Gastrocnemius medialis (tissue), 4 donors: ENCODE results near the gene DTNA. TPM values are rescaled to one million over a fixed set of nuclear protein-coding genes. Genes with fewer than 3 reads are reported as not detected.
A peak's percentile ranks its signal among the peaks of the same experiment; 100 is the strongest.

Experiments used
- ATAC-seq, 2 donors: fragments of 150-250 bp; one replicate each; pipeline ENCODE4 v1.9.1; 2016
- DNase-seq, 2 donors: peaks; one replicate each; pipeline ENCODE4 v3.0.0-alpha.2; 2019
- H3K27ac ChIP-seq, 4 donors: fragments of 200-600 bp; sonication (generic); 1 replicate in 1 of 4; 2 replicates in 3 of 4; pipeline ENCODE4 v1.5.1; 2016 to 2018; ENCODE audit warnings: mild to moderate bottlenecking in 2 of 4, moderate library complexity in 1 of 4
- H3K27me3 ChIP-seq, 3 donors: fragments of 200-600 bp; sonication (generic) in 2 of 3; 1 replicate in 1 of 3; 2 replicates in 2 of 3; pipeline versions ENCODE4 v1.5.1 to v1.6.0; 2016 to 2019; ENCODE audit warnings: mild to moderate bottlenecking in 1 of 3, moderate library complexity in 1 of 3
- H3K36me3 ChIP-seq, 2 donors: fragments of 200-600 bp; sonication (generic) in 1 of 2; one replicate each; pipeline ENCODE4 v1.5.1; 2017 to 2018
- H3K4me1 ChIP-seq, 2 donors: fragments of 200-600 bp; sonication (generic) in 1 of 2; one replicate each; pipeline ENCODE4 v1.5.1; 2016 to 2017; ENCODE audit warnings: mild to moderate bottlenecking in 2 of 2
- H3K4me3 ChIP-seq, 4 donors: fragments of 200-600 bp; sonication (generic) in 3 of 4; 1 replicate in 1 of 4; 2 replicates in 3 of 4; pipeline ENCODE4 v1.5.1; 2016 to 2019; ENCODE audit warnings: mild to moderate bottlenecking in 2 of 4
- H3K9me3 ChIP-seq, 3 donors: fragments of 200-600 bp; sonication (generic) in 2 of 3; 1 replicate in 1 of 3; 2 replicates in 2 of 3; pipeline ENCODE4 v1.5.1; 2016 to 2019
- CTCF ChIP-seq, 5 experiments: fragments of 450-650 bp in 3 of 5; fragments of 200-600 bp in 2 of 5; sonication (generic) in 2 of 5; IDR thresholded peaks in 4 of 5; conservative IDR thresholded peaks in 1 of 5; 1 replicate in 4 of 5; 2 replicates in 1 of 5; pipeline ENCODE4 v1.5.1; 2016 to 2019; ENCODE audit warnings: antibody characterized with exemption in 5 of 5, mild to moderate bottlenecking in 3 of 5, moderate library complexity in 3 of 5
- POLR2A ChIP-seq, 2 donors: fragments of 450-650 bp; IDR thresholded peaks; one replicate each; pipeline ENCODE4 v1.6.1; 2017; ENCODE audit warnings: antibody characterized with exemption in 2 of 2, mild to moderate bottlenecking in 2 of 2, moderate library complexity in 2 of 2
- in situ Hi-C, 4 donors: fragments of 200-750 bp; cut with MboI; loops; one replicate each; pipeline versions ENCODE4 v1.15.0 to v1.8.0; 2017; ENCODE audit warnings: low sequenced_read_pairs in 4 of 4
- intact Hi-C: fragments of 100-400 bp; cut with DNase I; formaldehyde crosslinking; loops from one replicate; pipeline ENCODE4 v1.15.1; 2023; ENCODE audit warnings: low total_unique reads
- total RNA-seq, 4 donors: library from RNA; depleted of rRNA; stranded (reverse); fragments of >200 nt; gene quantifications; one replicate each; pipeline versions ENCODE4 v1.1.0 to v1.2.3, GENCODE V29; 2016

Gene DTNA
- total RNA-seq, 4 donors from 2014 or later, result 38.6 to 63.9 (median 56.1) TPM

- no peak for ATAC-seq
- Histone ChIP-seq H3K27me3 (no peaks in the 10 kb centered on the region), H3K36me3 (no peaks in the 10 kb centered on the region), H3K4me1 (peaks cover 13% of the 10 kb centered on the region in 2 donors), H3K9me3 (no peaks in the 10 kb centered on the region), H3K4me3 (no peak overlapping the region), H3K27ac (no peak overlapping the region)
- intact Hi-C loops, result no loop called here
- in situ Hi-C loops, result no loop called here
- DNase-seq, result no peak
- TF ChIP-seq CTCF (IDR thresholded peaks at IDR 0.05 in 4 of 5, conservative IDR thresholded peaks at IDR 0.05 in 1 of 5) (no peak), POLR2A (IDR thresholded peaks at IDR 0.05) (no peak)
Observed at GRCh38 chr18:34767601-34768027, 57.5 kb downstream of the DTNA start.

GRCh38 chr18:34771958-34772357, 61.9 kb downstream of the DTNA start:
- intact Hi-C loops, result no loop called here
- ATAC-seq (no peak), DNase-seq (no peak)
- H3K27ac ChIP-seq, result peak overlapping the region; percentile 67 to 77 (median 70)
- H3K27me3 ChIP-seq, result no peaks in the 10 kb centered on the region
- peaks cover 28 to 33% of the 10 kb centered on the region in 2 donors for H3K4me1 ChIP-seq
- no peak overlapping the region for H3K4me3 ChIP-seq
- H3K9me3 ChIP-seq, result no peaks in the 10 kb centered on the region
- no peak for TF ChIP-seq POLR2A (IDR thresholded peaks at IDR 0.05)
- H3K36me3 ChIP-seq, result no peaks in the 10 kb centered on the region
- in situ Hi-C loops, result no loop called here

GRCh38 chr18:34772887-34773286, 62.8 kb downstream of the DTNA start:
- Histone ChIP-seq H3K9me3 (no peaks in the 10 kb centered on the region), H3K27me3 (no peaks in the 10 kb centered on the region), H3K4me3 (no peak overlapping the region), H3K27ac (peak overlapping the region; percentile 67 to 77 (median 70)), H3K4me1 (peaks cover 28 to 33% of the 10 kb centered on the region in 2 donors), H3K36me3 (no peaks in the 10 kb centered on the region)
- intact Hi-C loops, result no loop called here
- TF ChIP-seq CTCF (IDR thresholded peaks at IDR 0.05 in 4 of 5, conservative IDR thresholded peaks at IDR 0.05 in 1 of 5) (no peak), POLR2A (IDR thresholded peaks at IDR 0.05) (peak in 1 of 2 donors; percentile 32)
- no peak for DNase-seq
- ATAC-seq, result peak; percentile 90 to 91
- in situ Hi-C loops, result no loop called here

- Histone ChIP-seq H3K9me3 (no peaks in the 10 kb centered on the region), H3K4me3 (no peak overlapping the region), H3K27ac (peak overlapping the region; percentile 67 to 77 (median 70)), H3K36me3 (no peaks in the 10 kb centered on the region), H3K4me1 (peaks cover 28 to 33% of the 10 kb centered on the region in 2 donors), H3K27me3 (no peaks in the 10 kb centered on the region)
- TF ChIP-seq CTCF (IDR thresholded peaks at IDR 0.05 in 4 of 5, conservative IDR thresholded peaks at IDR 0.05 in 1 of 5), result no peak
- no peak for TF ChIP-seq POLR2A (IDR thresholded peaks at IDR 0.05)
- in situ Hi-C loops, result no loop called here
- DNase-seq (no peak), ATAC-seq (no peak)
- intact Hi-C loops, result no loop called here
Observed at GRCh38 chr18:34773378-34773777, 63.3 kb downstream of the DTNA start.

- Histone ChIP-seq H3K36me3 (no peaks in the 10 kb centered on the region), H3K4me1 (peaks cover 28 to 33% of the 10 kb centered on the region in 2 donors), H3K9me3 (no peaks in the 10 kb centered on the region), H3K27me3 (no peaks in the 10 kb centered on the region), H3K4me3 (no peak overlapping the region), H3K27ac (peak overlapping the region; percentile 67 to 77 (median 70))
- peak in 1 of 2 donors; percentile 40 for DNase-seq
- intact Hi-C loops (no loop called here), in situ Hi-C loops (no loop called here)
- peak; percentile 29 to 37 for ATAC-seq
- TF ChIP-seq CTCF (IDR thresholded peaks at IDR 0.05 in 4 of 5, conservative IDR thresholded peaks at IDR 0.05 in 1 of 5) (no peak), POLR2A (IDR thresholded peaks at IDR 0.05) (no peak)
Observed at GRCh38 chr18:34773961-34774766, 64.1 kb downstream of the DTNA start.
